Measurements from ENCODE around the gene TEX54. TPM values are rescaled to one million over a fixed set of nuclear protein-coding genes. Genes with fewer than 3 reads are reported as not detected.

TEX54 gene
- total and polyA plus RNA-seq, 2 of the 13 experiments (the other 11 are each of a cell fraction or from before 2014, with no cell fraction given): not detected

GRCh38 chr11:62805076-62805892, 27.4 kb downstream of the TEX54 start, which contains the start of gene NXF1 (continued):
- TF ChIP-seq ZNF318 (CRISPR knock-in tag; IDR thresholded peaks at IDR 0.05) (peak; percentile 90; the same call in 1 of the 2 replicates), TBL1XR1 (IDR thresholded peaks at IDR 0.05; ENCODE audit: borderline replicate concordance, low read length, partially characterized antibody) (no peak), ZNF512 (CRISPR knock-in tag; IDR thresholded peaks at IDR 0.05) (no peak), SNAPC2 (CRISPR knock-in tag; IDR thresholded peaks at IDR 0.05) (no peak), PHF5A (CRISPR knock-in tag; IDR thresholded peaks at IDR 0.05; ENCODE audit: low read depth, unreplicated experiment) (peak; percentile 96), NRL (CRISPR knock-in tag; IDR thresholded peaks at IDR 0.05; ENCODE audit: borderline replicate concordance) (peak; percentile 71; the same call in 1 of the 2 replicates), ZBED4 (CRISPR knock-in tag; IDR thresholded peaks at IDR 0.05; ENCODE audit: borderline replicate concordance) (no peak; the same call in 1 of the 2 replicates), SKIL (CRISPR knock-in tag; IDR thresholded peaks at IDR 0.05; ENCODE audit: borderline replicate concordance) (no peak), TCF12 (IDR thresholded peaks at IDR 0.05) (no peak), TCF12 (CRISPR knock-in tag; IDR thresholded peaks at IDR 0.05) (no peak), SP2 (CRISPR knock-in tag; IDR thresholded peaks at IDR 0.05) (peak; percentile 54; the same call in 1 of the 2 replicates)
